ENCODE data around the gene VPS16. TPM values are rescaled to one million over a fixed set of nuclear protein-coding genes. Genes with fewer than 3 reads are reported as not detected.
A peak's percentile ranks its signal among the peaks of the same experiment; 100 is the strongest.

Gene VPS16
- total RNA-seq, 4 donors from 2014 or later: 24.0 to 34.0 (median 27.7) TPM

DNA sequence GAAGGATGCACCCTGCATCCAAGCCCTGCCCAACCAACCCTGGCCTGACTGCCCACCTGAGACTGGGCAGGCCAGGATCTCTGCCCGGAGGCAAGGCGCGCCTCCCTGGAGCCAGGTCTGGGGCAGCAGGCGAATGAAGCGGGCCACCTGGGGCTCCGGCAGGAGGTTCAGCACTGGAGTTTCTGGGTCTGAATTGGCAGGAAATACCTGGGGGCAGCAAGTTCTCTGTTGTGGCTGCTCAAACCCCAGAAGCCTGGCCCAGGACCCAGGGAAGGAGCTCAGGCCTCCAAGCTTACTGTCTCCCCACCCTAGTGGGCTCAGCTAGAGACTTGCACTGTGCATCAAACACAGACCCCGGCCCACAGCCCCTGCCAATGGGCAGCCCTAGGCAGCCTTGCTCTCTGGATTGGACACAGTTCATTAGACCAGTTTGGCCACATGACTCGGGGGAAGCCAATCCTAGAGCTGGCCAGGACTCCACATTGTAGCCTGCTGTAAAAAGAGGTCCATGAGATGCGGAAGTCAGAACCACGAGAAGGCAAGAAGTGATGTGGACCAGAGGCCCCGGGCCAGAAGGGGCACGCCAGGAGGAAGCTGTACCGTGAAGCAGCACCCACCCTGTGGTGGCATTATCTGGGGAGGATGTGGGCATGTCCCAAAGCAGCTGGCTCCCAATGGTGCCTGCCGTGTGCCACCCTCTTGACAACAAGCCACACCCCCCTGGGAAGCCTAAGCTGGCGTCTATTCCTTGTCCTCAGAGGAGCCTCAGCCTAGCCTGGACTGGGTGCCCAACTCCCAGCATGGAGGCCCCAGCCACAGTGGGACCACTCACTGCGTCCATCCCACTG, 43.2 kb upstream of the VPS16 start:
- TF ChIP-seq CTCF (IDR thresholded peaks at IDR 0.05): no peak
- DNase-seq (ENCODE audit: low spot score) (no peak), ATAC-seq (ENCODE audit: low FRiP score) (no peak)

GRCh38 chr20:2798095-2798805, 42.3 kb upstream of the VPS16 start:
- ATAC-seq (ENCODE audit: low FRiP score) (no peak), DNase-seq (ENCODE audit: low spot score) (no peak)
- no peak for TF ChIP-seq CTCF (IDR thresholded peaks at IDR 0.05)

DNA sequence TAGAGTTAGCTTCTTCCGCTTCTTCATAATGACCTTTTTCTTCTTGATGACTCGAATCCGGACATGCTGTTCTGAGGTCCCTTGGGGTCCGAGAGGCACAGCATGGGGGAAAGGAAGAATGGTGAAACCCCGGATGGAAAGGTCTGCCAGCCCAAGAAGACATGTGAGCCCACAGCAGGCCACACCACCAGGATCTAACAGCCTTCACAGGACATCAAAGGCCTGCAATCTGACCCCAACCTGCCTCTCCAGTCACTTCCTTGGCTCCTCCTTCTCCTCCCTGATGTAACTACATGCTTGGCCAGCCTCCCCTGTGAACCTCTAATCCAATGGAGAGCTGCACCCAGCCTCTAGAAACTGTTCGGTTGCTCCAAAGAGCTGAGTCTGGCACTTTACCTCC, 41.7 kb upstream of the VPS16 start:
- DNase-seq (ENCODE audit: low spot score) (no peak), ATAC-seq (ENCODE audit: low FRiP score) (no peak)
- no peak for TF ChIP-seq CTCF (IDR thresholded peaks at IDR 0.05)

- no peak for TF ChIP-seq CTCF (IDR thresholded peaks at IDR 0.05)
- ATAC-seq (ENCODE audit: low FRiP score): no peak
- no peak for DNase-seq (ENCODE audit: low spot score)
Measured at GRCh38 chr20:2799271-2799670, 41.3 kb upstream of the VPS16 start.

- ATAC-seq (ENCODE audit: low FRiP score) (peak; percentile 57), DNase-seq (ENCODE audit: low spot score) (no peak)
Measured at GRCh38 chr20:2799688-2800520, 40.6 kb upstream of the VPS16 start.

More at GRCh38 chr20:2799688-2800520, 40.6 kb upstream of the VPS16 start:
- TF ChIP-seq CTCF (IDR thresholded peaks at IDR 0.05): no peak
